ENCODE measurements around the gene FAM170B. TPM values are rescaled to one million over a fixed set of nuclear protein-coding genes. Genes with fewer than 3 reads are reported as not detected.

FAM170B gene
- total RNA-seq, 4 donors from 2014 or later = not detected

GRCh38 chr10:49151025-49151445 is 17.2 kb upstream of the FAM170B start:
- H3K27ac ChIP-seq = no peak overlapping the region
- no peak overlapping the region for H3K4me3 ChIP-seq
- peaks cover 7% of the 10 kb centered on the region for H3K27me3 ChIP-seq
- H3K9me3 ChIP-seq = peaks cover 0 to 20% (median 0%) of the 10 kb centered on the region in 3 donors
- TF ChIP-seq CTCF (IDR thresholded peaks at IDR 0.05) = no peak
- no peak for TF ChIP-seq POLR2AphosphoS5 (IDR thresholded peaks at IDR 0.05)
- TF ChIP-seq POLR2A (IDR thresholded peaks at IDR 0.05) = no peak
- no peak for TF ChIP-seq EP300 (IDR thresholded peaks at IDR 0.05)
- H3K36me3 ChIP-seq = no peaks in the 10 kb centered on the region
- 17 to 45% methylated on average over 2 of the region's 2 CpGs for WGBS, 2 donors (ENCODE audit: low coverage in 1 of 2)
- ATAC-seq = no peak
- no peaks in the 10 kb centered on the region for H3K4me1 ChIP-seq

GRCh38 chr10:49150426-49150825 is 16.6 kb upstream of the FAM170B start:
- H3K27ac ChIP-seq = no peak overlapping the region
- H3K4me1 ChIP-seq = no peaks in the 10 kb centered on the region
- peaks cover 7% of the 10 kb centered on the region for H3K27me3 ChIP-seq
- ATAC-seq = no peak
- WGBS, 2 donors (ENCODE audit: low coverage in 1 of 2) = 47 to 75% methylated on average over 2 to 5 of the region's 5 CpGs
- H3K9me3 ChIP-seq = peaks cover 0 to 20% (median 0%) of the 10 kb centered on the region in 3 donors
- H3K4me3 ChIP-seq = no peak overlapping the region
- no peaks in the 10 kb centered on the region for H3K36me3 ChIP-seq
- TF ChIP-seq EP300 (IDR thresholded peaks at IDR 0.05) = no peak

DNA sequence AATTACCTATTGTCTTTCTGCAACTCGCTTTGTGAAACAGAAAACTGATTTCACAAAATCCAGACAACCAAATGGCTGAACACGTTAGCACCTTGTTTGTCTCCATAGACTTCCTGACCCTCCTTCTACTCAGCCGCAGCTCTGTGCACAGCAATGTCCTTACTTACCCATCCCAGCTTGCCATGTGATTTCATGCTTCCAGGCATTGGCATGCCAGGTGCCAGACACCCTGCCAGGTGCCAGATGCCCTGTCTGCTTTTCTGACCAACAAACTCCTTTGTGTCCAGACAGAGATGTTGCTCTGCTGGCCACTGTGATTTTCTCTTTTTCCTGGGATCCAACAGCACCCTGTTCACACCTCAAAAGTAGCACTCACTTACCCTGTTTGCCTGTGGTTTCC is 16.1 kb upstream of the FAM170B start:
- Histone ChIP-seq H3K4me1 (no peaks in the 10 kb centered on the region), H3K27me3 (peaks cover 7% of the 10 kb centered on the region), H3K36me3 (no peaks in the 10 kb centered on the region), H3K27ac (no peak overlapping the region), H3K9me3 (peaks cover 0 to 20% (median 0%) of the 10 kb centered on the region in 3 donors), H3K4me3 (no peak overlapping the region)
- TF ChIP-seq POLR2AphosphoS5 (IDR thresholded peaks at IDR 0.05) (no peak), EP300 (IDR thresholded peaks at IDR 0.05) (no peak), CTCF (IDR thresholded peaks at IDR 0.05) (no peak)
- 75 to 80% methylated on average over 1 to 3 of the region's 3 CpGs for WGBS, 2 donors (ENCODE audit: low coverage in 1 of 2)
- ATAC-seq = no peak

DNA sequence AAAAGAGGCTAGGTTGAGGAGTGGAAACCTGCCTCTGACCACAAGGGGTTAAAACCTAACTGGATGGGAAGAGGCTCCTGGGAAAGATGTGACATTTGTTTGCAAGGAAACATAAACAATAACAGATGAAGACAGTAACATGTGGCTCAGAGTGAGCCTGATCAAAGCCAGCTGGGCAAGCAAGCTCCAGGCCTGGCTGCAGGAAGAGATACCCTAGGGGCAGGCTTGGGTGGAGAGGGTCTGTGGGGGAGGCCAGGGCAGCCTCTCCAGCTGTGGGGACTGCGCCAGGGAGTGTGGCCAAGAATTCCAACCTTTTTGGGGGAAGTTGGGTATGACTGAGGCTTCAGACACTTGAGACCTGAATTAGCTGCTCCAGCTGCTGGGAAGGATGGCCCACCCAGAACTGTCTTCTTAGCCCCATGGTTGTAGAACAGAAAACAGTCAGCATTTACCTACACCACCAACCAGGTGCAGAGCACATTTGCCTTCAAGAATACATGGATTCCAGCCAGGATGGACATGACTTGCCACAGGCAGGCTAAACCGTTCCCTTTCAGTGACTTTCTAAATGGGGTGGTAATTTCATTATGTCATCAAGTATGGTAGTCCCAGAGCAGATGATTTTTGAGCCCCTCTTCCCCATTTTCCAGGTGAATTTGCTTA is 10.4 kb upstream of the FAM170B start:
- 49% methylated on average over 2 of the region's 2 CpGs; no CpG with 5 or more reads in 1 of the 2 donors for WGBS, 2 donors (ENCODE audit: low coverage in 1 of 2)
- Histone ChIP-seq H3K27ac (no peak overlapping the region), H3K36me3 (no peaks in the 10 kb centered on the region), H3K4me1 (peaks cover 0 to 21% (median 4%) of the 10 kb centered on the region in 3 donors), H3K4me3 (no peak overlapping the region), H3K9me3 (peaks cover 0 to 20% (median 0%) of the 10 kb centered on the region in 3 donors), H3K27me3 (no peaks in the 10 kb centered on the region)
- TF ChIP-seq EP300 (IDR thresholded peaks at IDR 0.05) = no peak
- no peak for TF ChIP-seq POLR2AphosphoS5 (IDR thresholded peaks at IDR 0.05)
- no peak for TF ChIP-seq POLR2A (IDR thresholded peaks at IDR 0.05)
- no peak for TF ChIP-seq CTCF (IDR thresholded peaks at IDR 0.05)
- no peak for ATAC-seq

GRCh38 chr10:49143249-49143648 is 9.4 kb upstream of the FAM170B start:
- Histone ChIP-seq H3K27me3 (no peaks in the 10 kb centered on the region), H3K4me1 (peaks cover 0 to 30% (median 6%) of the 10 kb centered on the region in 3 donors), H3K4me3 (no peak overlapping the region), H3K36me3 (no peaks in the 10 kb centered on the region), H3K9me3 (peaks cover 0 to 19% (median 0%) of the 10 kb centered on the region in 3 donors), H3K27ac (no peak overlapping the region)
- no peak for ATAC-seq
- TF ChIP-seq POLR2AphosphoS5 (IDR thresholded peaks at IDR 0.05) (no peak), EP300 (IDR thresholded peaks at IDR 0.05) (no peak), POLR2A (IDR thresholded peaks at IDR 0.05) (no peak), CTCF (IDR thresholded peaks at IDR 0.05) (no peak)
